Activated T-helper 1 cell treated with anti-CD3 and anti-CD28 coated beads, Interleukin-12 subunit alpha, Interleukin-12 subunit beta, Interleukin-2, Interleukin-4 antibody, amounts not matched to agents 30 ng/mL and 10 ng/mL and 1 ng/mL, durations not matched to agents 14 hours and 24 hours and 36 hours (primary cell): ENCODE measurements around the gene SERTM2. TPM values are rescaled to one million over a fixed set of nuclear protein-coding genes. Genes with fewer than 3 reads are reported as not detected.

Source experiments
- DNase-seq: peaks from one replicate; pipeline ENCODE4 v3.0.0; 2021; ENCODE audit warnings: low spot score
- H3K27ac Mint-ChIP-seq: one replicate; pipeline ENCODE4 v1.8.0; 2021; ENCODE audit warnings: mild to moderate bottlenecking, mixed read lengths
- H3K27me3 Mint-ChIP-seq: one replicate; pipeline ENCODE4 v1.8.0; 2022; ENCODE audit warnings: mild to moderate bottlenecking, moderate library complexity, mixed read lengths; ENCODE audit not compliant: insufficient read depth
- H3K36me3 Mint-ChIP-seq: one replicate; pipeline ENCODE4 v1.8.0; 2021; ENCODE audit warnings: low read depth, mixed read lengths
- H3K4me1 Mint-ChIP-seq: one replicate; pipeline ENCODE4 v1.8.0; 2021; ENCODE audit warnings: low read depth, mixed read lengths
- H3K4me3 Mint-ChIP-seq: one replicate; pipeline ENCODE4 v1.8.0; 2021; ENCODE audit warnings: mild to moderate bottlenecking, moderate library complexity, mixed read lengths
- H3K9me3 Mint-ChIP-seq: one replicate; pipeline ENCODE4 v1.8.0; 2021; ENCODE audit warnings: mixed read lengths
- intact Hi-C: fragments of 100-400 bp; cut with micrococcal nuclease; formaldehyde crosslinking; loops from one replicate; pipeline ENCODE4 v1.15.1; 2024
- total RNA-seq: library from RNA; stranded (reverse); gene quantifications from 2 replicates; pipeline ENCODE4 v1.2.3, GENCODE V29; 2022

SERTM2 gene
- total RNA-seq, 1 donor from 2014 or later, result not detected

GRCh38 chrX:111568354-111568753 lies 56.9 kb downstream of the SERTM2 start:
- Mint-ChIP-seq H3K9me3 (no peaks in the 10 kb centered on the region), H3K27me3 (peaks cover 2% of the 10 kb centered on the region), H3K36me3 (no peaks in the 10 kb centered on the region), H3K4me1 (no peaks in the 10 kb centered on the region), H3K27ac (no peak overlapping the region), H3K4me3 (no peak overlapping the region)
- no peak for DNase-seq
- intact Hi-C loops, result no loop called here

GRCh38 chrX:111568817-111569216 lies 57.4 kb downstream of the SERTM2 start:
- Mint-ChIP-seq H3K9me3 (no peaks in the 10 kb centered on the region), H3K36me3 (no peaks in the 10 kb centered on the region), H3K27me3 (peaks cover 2% of the 10 kb centered on the region), H3K4me3 (no peak overlapping the region), H3K27ac (no peak overlapping the region), H3K4me1 (no peaks in the 10 kb centered on the region)
- DNase-seq, result no peak
- intact Hi-C loops, result no loop called here

Other genes with a start within 250 kb of the SERTM2 start
- gene CAPN6, start 241.2 kb upstream of the SERTM2 start, total RNA-seq, result not detected in 2 replicates
- not detected in 2 replicates for gene DCX, start 99.5 kb upstream of the SERTM2 start, total RNA-seq
- 53.4 and 57.6 TPM in 2 replicates for gene ALG13, start 169.5 kb downstream of the SERTM2 start, total RNA-seq